Measurements from ENCODE around the gene SERPINH1.
"Not testable (repeated sequence)": the region's sequence is repeated elsewhere in the genome, so short reads cannot be mapped to it uniquely, and the experiment has no call there.

- not testable (repeated sequence) for TF ChIP-seq CTCF, POLR2A (IDR thresholded peaks at IDR 0.05)
These were observed 22.7 kb downstream of the SERPINH1 start for GRCh38 chr11:75584659-75585292.
